ENCODE results near the gene COL18A1. TPM values are rescaled to one million over a fixed set of nuclear protein-coding genes. Genes with fewer than 3 reads are reported as not detected.
"Not testable (repeated sequence)": the region's sequence is repeated elsewhere in the genome, so short reads cannot be mapped to it uniquely, and the experiment has no call there.

COL18A1 gene
- total RNA-seq, 4 donors from 2014 or later, result 124 to 224 (median 173) TPM

DNA sequence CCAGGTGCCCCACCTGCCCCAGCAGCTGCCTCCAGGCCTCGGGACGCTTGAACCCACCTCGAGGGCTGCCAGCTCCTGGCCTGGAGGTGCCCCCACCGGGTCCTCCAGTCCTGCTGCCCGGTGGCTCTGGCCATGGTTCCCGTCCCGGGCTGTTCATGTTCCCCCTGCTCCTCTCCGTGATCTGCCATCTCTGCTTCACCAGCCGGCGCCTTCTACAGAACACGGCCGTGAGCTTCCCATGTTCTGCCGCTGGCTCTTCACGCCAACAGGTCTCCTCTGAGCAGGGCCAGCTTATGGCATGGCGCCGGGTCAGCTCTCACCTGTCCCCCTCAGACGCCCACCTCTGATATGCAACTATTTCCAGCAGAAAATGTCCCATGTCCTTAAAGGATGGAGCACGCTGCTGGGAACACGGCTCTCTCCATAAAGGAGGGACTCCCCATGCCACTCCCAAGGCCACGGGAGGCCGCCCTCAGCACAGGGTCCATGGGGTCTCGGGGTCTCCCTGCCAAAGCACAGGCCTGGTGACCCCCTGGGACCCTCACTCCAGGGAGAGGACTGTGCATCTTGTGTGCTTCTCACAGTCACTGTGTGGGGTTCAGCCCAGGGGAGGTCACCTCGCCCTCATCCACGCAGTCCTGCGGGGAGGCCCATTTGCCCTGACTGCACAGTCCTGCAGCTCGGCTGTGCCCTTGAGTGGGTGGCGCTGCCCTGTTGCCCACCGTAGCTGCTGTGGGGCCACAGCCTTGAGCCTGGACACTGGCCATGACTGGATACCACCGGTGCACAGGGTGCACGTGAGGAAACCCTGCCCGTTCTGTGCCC lies 36.7 kb downstream of the COL18A1 start:
- H3K36me3 ChIP-seq, result no peaks in the 10 kb centered on the region

DNA sequence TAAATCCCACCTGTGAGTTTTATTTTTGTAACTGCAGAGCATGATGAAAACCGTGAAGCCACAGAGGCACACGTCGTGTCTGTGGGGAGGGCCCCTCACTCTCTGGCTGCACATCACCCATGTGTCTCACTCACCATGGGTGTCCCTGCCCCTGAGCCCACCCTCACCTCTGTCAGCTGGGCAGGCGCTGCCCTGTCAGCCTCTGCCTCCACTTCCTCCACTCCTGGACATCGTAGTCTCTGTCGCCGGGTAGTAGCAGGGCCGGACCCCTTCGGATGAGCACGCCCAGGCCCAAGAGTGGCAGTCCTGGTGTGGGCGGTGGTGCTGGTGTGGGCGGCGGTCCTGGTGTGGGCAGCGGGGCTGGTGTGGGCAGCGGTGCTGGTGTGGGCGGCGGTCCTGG lies 37.3 kb downstream of the COL18A1 start:
- H3K27me3 ChIP-seq, result no peaks in the 10 kb centered on the region
- no peak for DNase-seq (ENCODE audit: low spot score in 2 of 2)
- H3K4me3 ChIP-seq, result no peak overlapping the region
- TF ChIP-seq EP300 (IDR thresholded peaks at IDR 0.05), result no peak
- TF ChIP-seq, protein P1, sequence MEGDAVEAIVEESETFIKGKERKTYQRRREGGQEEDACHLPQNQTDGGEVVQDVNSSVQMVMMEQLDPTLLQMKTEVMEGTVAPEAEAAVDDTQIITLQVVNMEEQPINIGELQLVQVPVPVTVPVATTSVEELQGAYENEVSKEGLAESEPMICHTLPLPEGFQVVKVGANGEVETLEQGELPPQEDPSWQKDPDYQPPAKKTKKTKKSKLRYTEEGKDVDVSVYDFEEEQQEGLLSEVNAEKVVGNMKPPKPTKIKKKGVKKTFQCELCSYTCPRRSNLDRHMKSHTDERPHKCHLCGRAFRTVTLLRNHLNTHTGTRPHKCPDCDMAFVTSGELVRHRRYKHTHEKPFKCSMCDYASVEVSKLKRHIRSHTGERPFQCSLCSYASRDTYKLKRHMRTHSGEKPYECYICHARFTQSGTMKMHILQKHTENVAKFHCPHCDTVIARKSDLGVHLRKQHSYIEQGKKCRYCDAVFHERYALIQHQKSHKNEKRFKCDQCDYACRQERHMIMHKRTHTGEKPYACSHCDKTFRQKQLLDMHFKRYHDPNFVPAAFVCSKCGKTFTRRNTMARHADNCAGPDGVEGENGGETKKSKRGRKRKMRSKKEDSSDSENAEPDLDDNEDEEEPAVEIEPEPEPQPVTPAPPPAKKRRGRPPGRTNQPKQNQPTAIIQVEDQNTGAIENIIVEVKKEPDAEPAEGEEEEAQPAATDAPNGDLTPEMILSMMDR (IDR thresholded peaks at IDR 0.05), result no peak
- TF ChIP-seq POLR2A (IDR thresholded peaks at IDR 0.05), result no peak
- whole genome bisulfite sequencing, 2 donors, result 89 to 93% methylated on average over 17 of the region's 17 CpGs
- H3K4me1 ChIP-seq, result peaks cover 0 to 18% (median 11%) of the 10 kb centered on the region in 4 donors
- no peaks in the 10 kb centered on the region for H3K36me3 ChIP-seq
- no peak overlapping the region for H3K27ac ChIP-seq
- peaks cover 0 to 12% (median 0%) of the 10 kb centered on the region in 4 donors for H3K9me3 ChIP-seq

More for the DNA sequence above, 36.7 kb downstream of the COL18A1 start:
- no peaks in the 10 kb centered on the region for H3K27me3 ChIP-seq
- peaks cover 0 to 18% (median 11%) of the 10 kb centered on the region in 4 donors for H3K4me1 ChIP-seq
- 93 to 95% methylated on average over 27 to 28 of the region's 31 CpGs for WGBS, 2 donors
- TF ChIP-seq POLR2A (IDR thresholded peaks at IDR 0.05) (no peak), EP300 (IDR thresholded peaks at IDR 0.05) (no peak)
- no peak overlapping the region for H3K27ac ChIP-seq
- H3K4me3 ChIP-seq, result no peak overlapping the region
- no peak for DNase-seq (ENCODE audit: low spot score in 2 of 2)
- peaks cover 0 to 7% (median 0%) of the 10 kb centered on the region in 4 donors for H3K9me3 ChIP-seq

DNA sequence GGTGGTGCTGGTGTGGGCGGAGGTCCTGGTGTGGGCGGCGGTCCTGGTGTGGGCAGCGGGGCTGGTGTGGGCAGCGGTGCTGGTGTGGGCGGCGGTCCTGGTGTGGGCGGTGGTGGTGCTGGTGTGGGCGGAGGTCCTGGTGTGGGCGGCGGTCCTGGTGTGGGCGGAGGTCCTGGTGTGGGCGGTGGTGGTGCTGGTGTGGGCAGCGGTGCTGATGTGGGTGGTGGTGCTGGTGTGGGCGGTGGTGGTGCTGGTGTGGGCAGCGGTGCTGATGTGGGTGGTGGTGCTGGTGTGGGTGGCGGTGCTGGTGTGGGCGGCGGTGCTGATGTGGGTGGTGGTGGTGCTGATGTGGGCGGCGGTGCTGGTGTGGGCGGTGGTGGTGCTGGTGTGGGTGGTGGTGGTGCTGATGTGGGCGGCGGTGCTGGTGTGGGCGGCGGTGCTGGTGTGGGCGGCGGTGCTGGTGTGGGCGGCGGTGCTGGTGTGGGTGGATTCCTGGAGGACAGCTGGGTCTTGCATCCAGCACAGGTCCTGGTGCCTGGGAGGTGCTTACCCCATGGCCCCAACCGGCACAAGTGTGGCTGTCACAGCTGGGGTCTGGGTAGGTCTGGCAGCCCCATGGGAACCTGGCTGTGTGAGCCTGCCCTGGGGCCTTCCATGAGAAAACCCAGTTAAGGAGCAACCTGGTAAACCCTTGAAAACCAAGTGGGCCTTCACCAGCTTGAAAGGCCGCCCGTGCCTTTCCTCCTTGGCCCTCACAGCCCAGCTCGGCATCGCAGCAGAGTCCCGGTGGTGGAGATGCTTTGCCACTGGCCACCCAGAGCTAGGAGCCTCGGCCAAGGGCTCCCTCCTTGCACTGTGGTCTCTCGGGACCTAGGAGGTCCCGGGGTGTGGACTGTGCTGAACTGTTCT lies 38.0 kb downstream of the COL18A1 start:
- not testable (repeated sequence) for H3K27me3 ChIP-seq; H3K4me3 ChIP-seq; H3K36me3 ChIP-seq; DNase-seq (ENCODE audit: low spot score in 2 of 2)
- WGBS, 2 donors, result 86 to 89% methylated on average over 34 to 37 of the region's 39 CpGs
- peaks cover 0 to 12% (median 0%) of the 10 kb centered on the region in 4 donors for H3K9me3 ChIP-seq
- H3K27ac ChIP-seq, result peak overlapping the region in 1 of 4 donors; percentile 30
- H3K4me1 ChIP-seq, result peaks cover 0 to 18% (median 11%) of the 10 kb centered on the region in 4 donors

DNA sequence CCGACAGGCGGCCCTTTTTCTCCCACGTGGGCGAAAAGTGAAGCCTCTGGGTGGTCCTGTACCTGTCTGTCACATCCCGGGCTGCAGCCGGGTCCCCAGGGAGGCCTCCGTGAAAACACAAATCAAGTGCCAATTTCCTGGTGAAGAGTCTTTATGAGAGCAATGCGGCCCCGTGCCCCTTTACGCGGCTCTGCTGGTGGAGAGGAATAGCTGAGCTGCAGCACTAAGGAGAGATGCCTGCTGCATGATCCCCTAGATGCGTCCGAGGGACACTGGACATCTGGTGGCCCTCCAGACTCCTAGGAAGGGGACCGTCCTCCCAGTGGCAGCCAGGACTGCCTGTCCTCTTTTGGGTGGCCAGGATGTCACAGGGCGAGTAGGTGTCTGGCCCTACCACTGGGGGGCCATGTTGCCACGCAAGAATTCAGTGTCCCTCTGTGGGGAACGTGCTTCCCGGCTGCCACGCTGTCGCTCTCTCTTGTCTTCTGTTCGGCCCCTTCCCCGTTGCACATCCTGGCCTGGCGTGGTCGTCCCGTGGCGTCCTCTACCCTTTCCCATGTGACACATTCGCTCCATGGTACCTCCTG lies 38.7 kb downstream of the COL18A1 start:
- no peaks in the 10 kb centered on the region for H3K36me3 ChIP-seq
- peaks cover 0 to 12% (median 0%) of the 10 kb centered on the region in 4 donors for H3K9me3 ChIP-seq
- DNase-seq (ENCODE audit: low spot score in 2 of 2), result no peak
- H3K4me3 ChIP-seq, result no peak overlapping the region
- no peak overlapping the region for H3K27ac ChIP-seq
- TF ChIP-seq, protein P1 (IDR thresholded peaks at IDR 0.05), result peak in 3 of 5 experiments; percentile 9 to 52 (median 39)
- TF ChIP-seq EP300 (IDR thresholded peaks at IDR 0.05), result no peak
- 80 to 81% methylated on average over 20 to 27 of the region's 27 CpGs for WGBS, 2 donors
- H3K4me1 ChIP-seq, result peaks cover 0 to 13% (median 7%) of the 10 kb centered on the region in 4 donors
- no peaks in the 10 kb centered on the region for H3K27me3 ChIP-seq

DNA sequence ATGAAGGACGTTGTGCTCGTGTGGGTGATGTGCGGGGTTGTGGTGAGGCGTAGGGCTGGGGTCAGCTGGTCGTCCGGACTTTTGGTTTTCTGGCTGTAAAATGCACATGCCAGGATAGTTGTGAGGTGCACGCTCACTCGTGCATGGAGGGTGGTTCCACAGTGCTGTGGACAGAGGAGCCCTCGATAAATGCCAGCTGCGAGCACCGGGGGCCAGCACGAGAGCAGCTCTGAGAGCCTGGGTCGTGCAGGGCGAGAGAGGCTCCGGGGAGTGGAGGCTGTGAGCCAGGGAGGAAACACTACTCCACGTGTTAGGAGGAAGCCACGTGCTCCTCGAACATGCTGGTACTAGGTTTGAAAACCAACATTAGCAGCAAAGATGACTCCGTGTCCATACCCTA lies 39.4 kb downstream of the COL18A1 start:
- no peak for DNase-seq (ENCODE audit: low spot score in 2 of 2)
- Histone ChIP-seq H3K27me3 (no peaks in the 10 kb centered on the region), H3K4me3 (no peak overlapping the region), H3K9me3 (peaks cover 0 to 12% (median 0%) of the 10 kb centered on the region in 4 donors), H3K36me3 (no peaks in the 10 kb centered on the region), H3K27ac (no peak overlapping the region), H3K4me1 (peaks cover 0 to 6% (median 1%) of the 10 kb centered on the region in 4 donors)
- TF ChIP-seq, protein P1 (IDR thresholded peaks at IDR 0.05), result no peak
- TF ChIP-seq POLR2A (IDR thresholded peaks at IDR 0.05) (no peak), EP300 (IDR thresholded peaks at IDR 0.05) (no peak)
- whole genome bisulfite sequencing, 2 donors, result 59 to 60% methylated on average over 19 of the region's 19 CpGs
